Pulmonary artery endothelial cell (primary cell): ENCODE measurements around the gene PHF3. TPM values are rescaled to one million over a fixed set of nuclear protein-coding genes. Genes with fewer than 3 reads are reported as not detected.

ENCODE experiments used
- DNase-seq: peaks from one replicate; pipeline ENCODE4 v3.0.0-alpha.2; 2011; ENCODE audit warnings: low read depth, low spot score
- total RNA-seq: library from RNA; depleted of rRNA; stranded (reverse); fragments of >200 nt; gene quantifications from 2 replicates; pipeline ENCODE4 v1.2.3, GENCODE V29; 2014

PHF3 gene, protein sequence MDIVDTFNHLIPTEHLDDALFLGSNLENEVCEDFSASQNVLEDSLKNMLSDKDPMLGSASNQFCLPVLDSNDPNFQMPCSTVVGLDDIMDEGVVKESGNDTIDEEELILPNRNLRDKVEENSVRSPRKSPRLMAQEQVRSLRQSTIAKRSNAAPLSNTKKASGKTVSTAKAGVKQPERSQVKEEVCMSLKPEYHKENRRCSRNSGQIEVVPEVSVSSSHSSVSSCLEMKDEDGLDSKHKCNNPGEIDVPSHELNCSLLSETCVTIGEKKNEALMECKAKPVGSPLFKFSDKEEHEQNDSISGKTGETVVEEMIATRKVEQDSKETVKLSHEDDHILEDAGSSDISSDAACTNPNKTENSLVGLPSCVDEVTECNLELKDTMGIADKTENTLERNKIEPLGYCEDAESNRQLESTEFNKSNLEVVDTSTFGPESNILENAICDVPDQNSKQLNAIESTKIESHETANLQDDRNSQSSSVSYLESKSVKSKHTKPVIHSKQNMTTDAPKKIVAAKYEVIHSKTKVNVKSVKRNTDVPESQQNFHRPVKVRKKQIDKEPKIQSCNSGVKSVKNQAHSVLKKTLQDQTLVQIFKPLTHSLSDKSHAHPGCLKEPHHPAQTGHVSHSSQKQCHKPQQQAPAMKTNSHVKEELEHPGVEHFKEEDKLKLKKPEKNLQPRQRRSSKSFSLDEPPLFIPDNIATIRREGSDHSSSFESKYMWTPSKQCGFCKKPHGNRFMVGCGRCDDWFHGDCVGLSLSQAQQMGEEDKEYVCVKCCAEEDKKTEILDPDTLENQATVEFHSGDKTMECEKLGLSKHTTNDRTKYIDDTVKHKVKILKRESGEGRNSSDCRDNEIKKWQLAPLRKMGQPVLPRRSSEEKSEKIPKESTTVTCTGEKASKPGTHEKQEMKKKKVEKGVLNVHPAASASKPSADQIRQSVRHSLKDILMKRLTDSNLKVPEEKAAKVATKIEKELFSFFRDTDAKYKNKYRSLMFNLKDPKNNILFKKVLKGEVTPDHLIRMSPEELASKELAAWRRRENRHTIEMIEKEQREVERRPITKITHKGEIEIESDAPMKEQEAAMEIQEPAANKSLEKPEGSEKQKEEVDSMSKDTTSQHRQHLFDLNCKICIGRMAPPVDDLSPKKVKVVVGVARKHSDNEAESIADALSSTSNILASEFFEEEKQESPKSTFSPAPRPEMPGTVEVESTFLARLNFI (N-terminal part only)
- 39.2 and 53.1 TPM in 2 replicates for total RNA-seq

DNA sequence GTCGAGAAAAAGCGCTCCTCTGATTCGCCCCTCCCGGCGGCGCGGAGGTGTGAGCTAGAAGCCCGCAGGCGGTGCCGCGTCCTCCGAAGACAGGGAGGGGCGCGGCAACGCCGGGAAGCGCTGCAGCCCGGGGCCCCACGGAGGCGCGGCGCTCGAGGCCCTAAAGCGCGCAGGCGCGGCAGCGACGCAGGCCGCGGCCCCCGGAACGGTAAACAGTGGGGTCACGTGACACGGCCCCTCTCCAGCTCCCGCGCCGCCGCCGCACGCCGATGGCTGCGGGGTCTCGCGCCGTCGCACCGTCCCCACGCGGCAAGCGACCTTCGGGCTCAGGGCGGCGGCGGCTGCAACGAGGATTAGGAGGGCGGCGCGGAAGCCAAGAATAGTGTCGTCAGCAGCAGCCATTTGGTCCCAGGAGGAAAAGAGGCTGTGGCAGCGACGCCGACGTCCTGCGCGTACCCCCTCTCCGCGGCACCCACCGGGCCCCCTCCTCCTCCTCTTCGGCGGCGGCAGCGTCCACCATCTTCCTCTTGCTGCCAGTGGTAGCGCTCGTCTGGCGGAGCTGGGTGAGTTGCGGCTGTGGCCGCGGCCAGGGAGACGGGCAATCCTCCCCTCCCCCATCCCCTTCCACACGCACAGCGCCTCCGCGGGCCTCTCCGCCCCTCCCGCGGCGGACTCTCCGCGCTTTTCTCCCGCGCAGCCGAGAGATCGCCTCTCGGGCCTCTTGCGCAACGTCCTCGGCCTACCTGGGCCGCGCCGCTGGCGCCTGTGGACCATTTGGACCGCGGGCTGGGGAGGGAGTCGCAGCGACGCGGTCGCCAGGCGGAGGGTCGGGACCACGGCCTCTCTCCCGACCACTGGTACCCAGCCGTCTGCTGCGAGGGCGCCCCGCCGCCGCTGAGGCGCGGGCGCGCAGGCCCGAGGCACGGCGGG lies at the start of gene PHF3:
TSS of gene PHF3 (plus strand) at position 215 of the 930 bp plus-strand sequence. CDS start 10,750 bp downstream, outside the sequence.
- DNase-seq, result peak; percentile 45

DNA sequence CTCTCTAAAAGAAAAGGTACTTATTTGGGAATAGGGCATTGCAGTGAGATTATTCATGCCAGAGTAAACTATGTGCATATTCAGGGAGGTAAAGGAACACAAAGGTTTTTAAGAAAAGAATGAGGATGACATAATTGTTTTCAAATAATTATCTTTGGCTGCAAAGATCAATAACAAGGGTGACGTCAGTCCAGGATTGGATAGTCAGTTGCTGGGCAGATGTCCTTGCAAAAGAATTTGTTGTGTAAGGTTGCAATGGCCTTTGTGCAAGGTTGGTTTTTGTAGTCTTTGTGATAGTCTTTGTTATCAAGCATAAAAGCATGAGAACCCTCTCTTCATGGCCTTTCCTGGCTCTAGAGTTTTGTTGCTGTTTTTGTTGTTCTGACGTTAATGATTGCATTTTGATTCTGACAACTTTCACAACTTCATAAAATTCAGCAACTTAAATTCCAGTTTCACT lies 45.6 kb upstream of the PHF3 start:
- no peak for DNase-seq

GRCh38 chr6:63592886-63593285 lies 42.7 kb upstream of the PHF3 start:
- DNase-seq, result no peak

DNA sequence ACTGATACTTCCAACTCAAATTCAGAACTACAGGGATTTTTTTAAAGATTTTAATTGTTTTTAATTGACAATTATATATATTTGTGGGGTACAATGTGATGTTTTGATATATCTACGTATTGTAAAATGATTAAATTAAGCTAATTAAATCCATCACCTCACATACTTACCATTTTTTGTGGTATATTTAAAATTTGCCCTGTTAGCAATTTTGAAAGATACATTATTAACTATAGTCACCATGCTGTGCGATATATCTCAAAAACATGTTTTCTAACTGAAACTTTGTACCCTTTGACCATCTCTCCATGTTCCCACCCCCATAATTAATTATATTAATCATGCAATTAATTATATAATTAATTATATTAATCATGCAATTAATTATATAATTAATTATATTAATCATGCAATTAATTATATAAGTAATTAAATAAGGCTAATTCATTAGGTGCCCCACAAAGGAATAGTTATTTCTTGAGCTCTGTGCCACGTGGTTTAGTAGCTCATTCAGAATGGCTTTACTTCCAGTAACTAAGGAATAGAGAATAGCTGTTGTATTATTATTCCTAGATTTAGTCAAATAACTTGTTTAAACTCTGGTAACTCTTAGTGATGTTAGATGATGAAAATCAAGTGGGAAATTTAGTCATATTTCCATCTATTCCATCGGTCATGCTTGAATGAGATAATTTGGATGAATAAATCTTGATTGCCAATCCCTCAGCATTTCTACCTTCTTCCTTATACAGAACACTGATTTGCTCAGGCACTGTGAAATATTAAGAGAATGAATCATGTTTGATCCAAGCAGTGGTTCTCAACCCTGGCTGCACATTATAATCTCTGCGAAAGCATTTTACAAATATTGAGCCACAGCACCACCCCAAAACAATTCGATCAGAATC lies 38.2 kb upstream of the PHF3 start:
- no peak for DNase-seq

GRCh38 chr6:63598049-63599036 lies 37.3 kb upstream of the PHF3 start:
- DNase-seq, result no peak

DNA sequence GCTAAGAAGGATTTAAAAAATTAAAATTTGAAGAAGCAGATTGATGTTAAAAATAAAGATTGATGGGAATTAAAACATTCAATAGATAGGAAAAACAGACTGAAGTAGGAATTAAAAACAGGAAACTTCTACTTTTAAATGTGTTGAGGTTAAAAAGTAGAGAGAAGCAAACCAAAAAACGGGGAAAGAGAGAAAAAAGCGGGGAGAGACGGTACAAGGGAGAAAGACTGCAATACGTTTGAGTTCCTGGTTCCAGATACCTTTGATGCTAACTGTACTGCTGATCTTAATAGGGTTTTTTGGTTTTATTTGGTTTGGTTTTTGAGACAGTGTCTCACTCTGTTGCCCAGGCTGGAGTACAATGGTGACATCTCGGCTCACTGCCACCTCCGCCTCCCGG lies 36.4 kb upstream of the PHF3 start:
- DNase-seq, result no peak

DNA sequence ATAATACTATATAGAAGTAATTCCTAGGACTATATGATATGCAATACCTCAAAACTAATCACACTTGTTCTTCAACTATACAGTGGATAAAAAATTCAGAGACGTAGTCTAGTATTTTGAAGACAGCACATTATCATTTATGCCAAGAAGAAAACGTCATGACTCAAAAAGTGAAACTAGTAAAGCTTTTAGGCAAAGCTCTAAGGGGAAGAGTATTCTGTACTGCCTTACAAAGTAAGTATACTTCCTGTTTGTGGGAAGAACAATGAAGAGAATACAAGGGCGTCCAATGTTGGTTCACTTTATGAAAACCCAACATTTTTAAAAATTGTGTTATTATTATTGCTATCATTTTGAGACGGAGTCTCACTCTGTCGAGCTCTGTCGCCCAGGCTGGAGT lies 35.5 kb upstream of the PHF3 start:
- DNase-seq, result no peak

- DNase-seq, result no peak
Measured at GRCh38 chr6:63609231-63609630, 26.4 kb upstream of the PHF3 start.

- DNase-seq, result no peak
Measured at GRCh38 chr6:63610944-63611343, 24.7 kb upstream of the PHF3 start.

- no peak for DNase-seq
Measured at GRCh38 chr6:63611560-63611959, 24.0 kb upstream of the PHF3 start.

- no peak for DNase-seq
Measured at GRCh38 chr6:63615590-63615989, 20.0 kb upstream of the PHF3 start.

GRCh38 chr6:63624091-63624490 lies 11.5 kb upstream of the PHF3 start:
- no peak for DNase-seq

- no peak for DNase-seq
Measured at GRCh38 chr6:63630466-63630865, 5.1 kb upstream of the PHF3 start.

- no peak for DNase-seq
Measured at GRCh38 chr6:63634630-63635029, 972 bp upstream of the PHF3 start.

- no peak for DNase-seq
Measured at GRCh38 chr6:63635215-63635587, 401 bp upstream of the PHF3 start.

GRCh38 chr6:63636518-63637021 lies 968 bp downstream of the PHF3 start:
- DNase-seq, result peak; percentile 5

GRCh38 chr6:63637865-63638445 lies 2.4 kb downstream of the PHF3 start:
- no peak for DNase-seq

- DNase-seq, result no peak
Measured at GRCh38 chr6:63640062-63640461, 4.5 kb downstream of the PHF3 start.
